Caco-2 (cell line): ENCODE measurements around the gene SORD. TPM values are rescaled to one million over a fixed set of nuclear protein-coding genes. Genes with fewer than 3 reads are reported as not detected.
"Not testable (repeated sequence)": the region's sequence is repeated elsewhere in the genome, so short reads cannot be mapped to it uniquely, and the experiment has no call there.

ENCODE experiments used
- BruUV-seq: library from RNA; stranded (reverse); fragments of 400-500 nt; replicated peaks from 2 replicates; lab custom pipeline; 2021; lab: Mats Ljungman, UMichigan
- CTCF ChIA-PET: fragments of 300-600 bp; sonication (Branson Sonifier 250); formaldehyde crosslinking; loops from one replicate; lab custom pipeline; 2022; ENCODE audit warnings: antibody characterized with exemption; lab: Charles Lee
- POLR2A ChIA-PET: fragments of 300-600 bp; sonication (Branson Sonifier 250); formaldehyde crosslinking; loops from one replicate; lab custom pipeline; 2022; ENCODE audit warnings: antibody characterized with exemption; lab: Charles Lee
- DNase-seq, 2 experiments: peaks; one replicate each; pipeline versions ENCODE4 v3.0.0 to v3.0.0-alpha.2; 2020 to 2022
- H3K27me3 ChIP-seq: replicated peaks from 2 replicates; pipeline ENCODE4 v1.6.0; 2011; ENCODE audit warnings: low read length; ENCODE audit not compliant: control insufficient read depth, insufficient read depth
- H3K36me3 ChIP-seq: 2 replicates; pipeline ENCODE4 v1.5.1; 2011; ENCODE audit warnings: low read length; ENCODE audit not compliant: control insufficient read depth, insufficient read depth
- H3K4me1 ChIP-seq: fragments of 250-450 bp; sonication (Bioruptor Pico); 2 replicates; pipeline ENCODE4 v1.5.1; 2020; ENCODE audit warnings: mild to moderate bottlenecking
- H3K4me3 ChIP-seq: 2 replicates; pipeline ENCODE4 v1.5.1; 2011; ENCODE audit warnings: low read depth, mild to moderate bottlenecking, control low read depth, low read length
- H3K9me3 ChIP-seq: fragments of 250-450 bp; sonication (Bioruptor Pico); 2 replicates; pipeline ENCODE4 v1.5.1; 2020; ENCODE audit warnings: mild to moderate bottlenecking, moderate library complexity
- H3K27ac Mint-ChIP-seq: one replicate; pipeline ENCODE4 v1.8.0; 2022; ENCODE audit warnings: mixed read lengths; ENCODE audit not compliant: unreplicated experiment
- H3K27me3 Mint-ChIP-seq: one replicate; pipeline ENCODE4 v1.8.0; 2022; ENCODE audit warnings: mixed read lengths; ENCODE audit not compliant: insufficient read depth, unreplicated experiment
- H3K36me3 Mint-ChIP-seq: one replicate; pipeline ENCODE4 v1.8.0; 2022; ENCODE audit warnings: mild to moderate bottlenecking, mixed read lengths; ENCODE audit not compliant: insufficient read depth, unreplicated experiment
- H3K4me1 Mint-ChIP-seq: one replicate; pipeline ENCODE4 v1.8.0; 2022; ENCODE audit warnings: low read depth, mixed read lengths; ENCODE audit not compliant: unreplicated experiment
- H3K4me3 Mint-ChIP-seq: one replicate; pipeline ENCODE4 v1.8.0; 2022; ENCODE audit warnings: mild to moderate bottlenecking, moderate library complexity, mixed read lengths; ENCODE audit not compliant: unreplicated experiment
- H3K9me3 Mint-ChIP-seq: one replicate; pipeline ENCODE4 v1.8.0; 2022; ENCODE audit warnings: mixed read lengths; ENCODE audit not compliant: unreplicated experiment
- CTCF ChIP-seq, 2 experiments: fragments of 200-600 bp in 1 of 2; IDR thresholded peaks; 1 replicate in 1 of 2; 2 replicates in 1 of 2; pipeline versions ENCODE4 v1.5.1 to v1.8.0; 2011 to 2022; ENCODE audit warnings: antibody characterized with exemption in 1 of 2, control low read depth in 1 of 2, inconsistent platforms in 1 of 2, low read depth in 1 of 2, low read length in 1 of 2, mild to moderate bottlenecking in 1 of 2, moderate library complexity in 1 of 2; ENCODE audit not compliant: insufficient read depth in 1 of 2, severe bottlenecking in 1 of 2, unreplicated experiment in 1 of 2
- intact Hi-C: fragments of 100-400 bp; cut with micrococcal nuclease; formaldehyde crosslinking; loops from one replicate; pipeline ENCODE4 v1.10.0; 2022; ENCODE audit not compliant: unreplicated experiment
- total RNA-seq: library from RNA; stranded (reverse); gene quantifications from 2 replicates; pipeline ENCODE4 v1.2.3, GENCODE V29; 2022

Gene SORD
- total RNA-seq, 1 experiment from 2014 or later, result 79.7 TPM

- H3K27ac Mint-ChIP-seq, result no peak overlapping the region
- CTCF ChIA-PET, result interaction anchor here (2.5 kb wide), 1 partner anchor 16 kb away, joined by 9 read pairs; no protein-coding TSS in a partner anchor
- intact Hi-C loops, result no loop called here
- H3K4me3 ChIP-seq, result no peak overlapping the region
- H3K27me3 ChIP-seq, result no peaks in the 10 kb centered on the region
- no peaks in the 10 kb centered on the region for H3K4me1 ChIP-seq
- DNase-seq, result no peak
- TF ChIP-seq CTCF (IDR thresholded peaks at IDR 0.05; ENCODE audit: insufficient read depth in 1 of 2, low read depth in 1 of 2, low read length in 1 of 2, severe bottlenecking in 1 of 2, unreplicated experiment in 1 of 2), result no peak
- no TSS peak for BruUV-seq
- no peak overlapping the region for H3K4me3 Mint-ChIP-seq
- no peaks in the 10 kb centered on the region for H3K36me3 ChIP-seq
- H3K9me3 ChIP-seq, result no peaks in the 10 kb centered on the region
- H3K27me3 Mint-ChIP-seq, result no peaks in the 10 kb centered on the region
- POLR2A ChIA-PET, result no interaction called here
- no peaks in the 10 kb centered on the region for H3K9me3 Mint-ChIP-seq
- H3K36me3 Mint-ChIP-seq, result no peaks in the 10 kb centered on the region
- H3K4me1 Mint-ChIP-seq, result no peaks in the 10 kb centered on the region
Observed at GRCh38 chr15:45102226-45102625, 79.2 kb downstream of the SORD start.

GRCh38 chr15:45104170-45104569 is 81.2 kb downstream of the SORD start:
- H3K4me1 ChIP-seq, H3K4me3 Mint-ChIP-seq, CTCF ChIA-PET, H3K9me3 Mint-ChIP-seq, H3K27me3 Mint-ChIP-seq, BruUV-seq, H3K36me3 Mint-ChIP-seq, H3K27ac Mint-ChIP-seq, H3K36me3 ChIP-seq, POLR2A ChIA-PET, intact Hi-C loops, H3K4me1 Mint-ChIP-seq, H3K4me3 ChIP-seq, H3K9me3 ChIP-seq, H3K27me3 ChIP-seq, DNase-seq: not testable (repeated sequence)

- intact Hi-C loops, result no loop called here
- Histone ChIP-seq H3K9me3 (no peaks in the 10 kb centered on the region), H3K4me3 (no peak overlapping the region), H3K27me3 (no peaks in the 10 kb centered on the region), H3K36me3 (no peaks in the 10 kb centered on the region), H3K4me1 (no peaks in the 10 kb centered on the region)
- ChIA-PET POLR2A (no interaction called here), CTCF (interaction anchor here (1.1 kb wide), 1 partner anchor 12 kb away, joined by 3 read pairs; no protein-coding TSS in a partner anchor)
- TF ChIP-seq CTCF (IDR thresholded peaks at IDR 0.05; ENCODE audit: insufficient read depth in 1 of 2, low read depth in 1 of 2, low read length in 1 of 2, severe bottlenecking in 1 of 2, unreplicated experiment in 1 of 2), result no peak
- H3K36me3 Mint-ChIP-seq, result no peaks in the 10 kb centered on the region
- no peak overlapping the region for H3K4me3 Mint-ChIP-seq
- no peaks in the 10 kb centered on the region for H3K4me1 Mint-ChIP-seq
- H3K27me3 Mint-ChIP-seq, result no peaks in the 10 kb centered on the region
- H3K27ac Mint-ChIP-seq, result no peak overlapping the region
- no peaks in the 10 kb centered on the region for H3K9me3 Mint-ChIP-seq
- DNase-seq, result no peak
- BruUV-seq, result no TSS peak
Observed at GRCh38 chr15:45105586-45105985, 82.6 kb downstream of the SORD start.
